Measurements from ENCODE around the gene CALN1. TPM values are rescaled to one million over a fixed set of nuclear protein-coding genes. Genes with fewer than 3 reads are reported as not detected.
"Not testable (repeated sequence)": the region's sequence is repeated elsewhere in the genome, so short reads cannot be mapped to it uniquely, and the experiment has no call there.

The CALN1 gene
- total RNA-seq, 1 experiment from 2014 or later, result not detected

DNA sequence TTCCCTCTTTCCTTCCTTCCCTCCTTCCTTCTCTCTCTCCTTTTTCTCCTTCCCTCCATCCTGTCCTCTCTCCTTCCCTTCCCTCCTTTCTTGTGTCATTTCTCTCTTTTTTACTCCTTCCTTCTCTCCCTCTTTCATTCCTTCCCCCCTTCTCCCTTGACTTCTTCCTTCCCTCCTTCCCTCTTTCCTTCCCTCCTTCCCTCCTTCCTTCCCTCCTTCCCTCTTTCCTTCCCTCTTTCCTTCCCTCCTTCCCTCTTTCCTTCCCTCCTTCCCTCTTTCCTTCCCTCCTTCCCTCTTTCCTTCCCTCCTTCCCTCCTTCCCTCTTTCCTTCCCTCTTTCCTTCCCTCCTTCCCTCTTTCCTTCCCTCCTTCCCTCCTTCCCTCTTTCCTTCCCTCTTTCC is 203.1 kb downstream of the CALN1 start:
- not testable (repeated sequence) for DNase-seq, H3K4me3 ChIP-seq, H3K9me3 ChIP-seq, H3K27me3 ChIP-seq, H3K36me3 ChIP-seq

DNA sequence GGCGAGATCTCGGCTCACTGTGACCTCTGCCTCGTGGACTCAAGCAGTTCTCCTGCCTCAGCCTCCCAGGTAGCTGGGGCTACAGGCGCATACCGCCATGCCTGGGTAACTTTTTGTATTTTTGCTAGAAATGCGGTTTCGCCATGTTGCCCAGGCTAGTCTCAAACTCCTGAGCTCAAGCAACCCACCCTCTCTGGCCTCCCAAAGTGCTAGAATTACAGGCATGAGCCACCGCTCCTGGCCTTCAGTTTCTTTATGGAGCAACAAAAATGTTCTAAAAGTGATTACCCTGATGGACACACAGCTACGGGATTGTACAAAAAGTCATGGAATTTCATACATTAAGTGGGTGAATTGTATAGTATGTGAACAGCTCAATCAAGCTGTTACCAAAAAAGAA is 216.0 kb downstream of the CALN1 start:
- Histone ChIP-seq H3K27me3 (no peaks in the 10 kb centered on the region), H3K9me3 (no peaks in the 10 kb centered on the region), H3K4me3 (no peak overlapping the region), H3K36me3 (no peaks in the 10 kb centered on the region)
- no peak for DNase-seq

GRCh38 chr7:72190919-72191318 is 221.2 kb downstream of the CALN1 start:
- no peaks in the 10 kb centered on the region for H3K27me3 ChIP-seq
- no peak overlapping the region for H3K4me3 ChIP-seq
- H3K9me3 ChIP-seq, result no peaks in the 10 kb centered on the region
- DNase-seq, result no peak
- H3K36me3 ChIP-seq, result no peaks in the 10 kb centered on the region

DNA sequence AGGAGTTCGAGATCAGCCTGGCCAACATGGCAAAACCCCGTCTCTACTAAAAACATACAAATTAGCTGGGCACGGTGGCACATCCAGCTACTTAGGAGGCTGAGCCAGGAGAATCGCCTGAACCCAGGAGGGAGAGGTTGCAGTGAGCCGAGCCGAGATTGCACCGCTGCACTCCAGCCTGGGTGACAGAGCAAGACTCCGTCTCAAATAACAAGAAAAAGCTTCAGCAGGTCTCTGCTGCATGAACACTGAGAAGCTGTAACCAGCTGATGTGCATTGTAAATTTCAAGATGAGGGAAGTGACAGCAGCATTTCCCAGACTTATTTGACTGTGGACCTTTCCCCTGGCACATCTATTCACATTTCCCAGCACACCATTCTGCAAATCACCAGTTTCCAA is 222.0 kb downstream of the CALN1 start:
- H3K27me3 ChIP-seq, result no peaks in the 10 kb centered on the region
- no peaks in the 10 kb centered on the region for H3K9me3 ChIP-seq
- DNase-seq, result no peak
- H3K36me3 ChIP-seq, result no peaks in the 10 kb centered on the region
- H3K4me3 ChIP-seq, result no peak overlapping the region

- Histone ChIP-seq H3K27me3 (no peaks in the 10 kb centered on the region), H3K9me3 (no peaks in the 10 kb centered on the region), H3K36me3 (no peaks in the 10 kb centered on the region), H3K4me3 (no peak overlapping the region)
- no peak for DNase-seq
Observed at GRCh38 chr7:72187179-72187578, 225.0 kb downstream of the CALN1 start.

- H3K9me3 ChIP-seq, result no peaks in the 10 kb centered on the region
- no peak for DNase-seq
- H3K36me3 ChIP-seq, result no peaks in the 10 kb centered on the region
- H3K27me3 ChIP-seq, result no peaks in the 10 kb centered on the region
- no peak overlapping the region for H3K4me3 ChIP-seq
Observed at GRCh38 chr7:72183835-72184234, 228.3 kb downstream of the CALN1 start.

DNA sequence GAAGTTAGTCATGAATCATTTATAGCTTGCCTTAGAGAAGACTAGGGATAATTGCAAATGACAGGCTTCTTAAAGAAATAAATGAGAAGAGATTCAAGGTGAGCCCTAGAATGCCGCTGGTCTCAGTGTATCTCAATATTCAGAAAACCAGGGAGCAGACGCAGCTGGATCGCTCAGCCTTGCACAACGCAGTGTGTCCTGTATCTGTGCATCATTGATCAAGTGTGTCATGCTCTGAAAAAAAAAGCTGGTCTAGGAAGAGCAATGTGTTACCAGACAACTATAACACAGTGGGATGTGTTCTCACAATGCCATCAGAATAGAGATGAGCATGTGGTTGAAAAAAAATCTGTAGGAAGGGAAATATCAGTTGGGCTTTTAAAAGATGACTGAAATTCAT is 230.1 kb downstream of the CALN1 start:
- no peak for DNase-seq
- no peaks in the 10 kb centered on the region for H3K27me3 ChIP-seq
- H3K36me3 ChIP-seq, result no peaks in the 10 kb centered on the region
- H3K4me3 ChIP-seq, result no peak overlapping the region
- H3K9me3 ChIP-seq, result no peaks in the 10 kb centered on the region

DNA sequence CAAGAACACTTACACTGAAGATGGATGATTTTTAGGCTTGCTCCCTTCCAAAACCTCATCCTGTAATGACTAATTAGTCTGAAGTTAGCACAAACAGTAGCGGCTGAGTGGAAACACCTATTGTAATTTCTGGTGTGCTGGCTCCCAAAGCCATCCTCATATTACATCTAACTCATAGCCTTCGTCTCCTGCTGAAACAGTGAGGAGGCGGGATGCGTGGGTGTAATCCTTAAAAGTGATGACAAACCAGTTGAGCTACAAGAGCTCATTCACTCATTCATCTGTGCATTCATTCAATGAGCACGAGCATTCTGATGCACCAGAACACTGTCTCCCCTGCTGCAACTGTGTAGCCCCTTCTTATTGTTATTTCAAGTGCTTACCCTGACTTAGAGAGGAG is 235.3 kb downstream of the CALN1 start:
- H3K4me3 ChIP-seq, result no peak overlapping the region
- no peaks in the 10 kb centered on the region for H3K36me3 ChIP-seq
- H3K9me3 ChIP-seq, result no peaks in the 10 kb centered on the region
- DNase-seq, result no peak
- no peaks in the 10 kb centered on the region for H3K27me3 ChIP-seq

DNA sequence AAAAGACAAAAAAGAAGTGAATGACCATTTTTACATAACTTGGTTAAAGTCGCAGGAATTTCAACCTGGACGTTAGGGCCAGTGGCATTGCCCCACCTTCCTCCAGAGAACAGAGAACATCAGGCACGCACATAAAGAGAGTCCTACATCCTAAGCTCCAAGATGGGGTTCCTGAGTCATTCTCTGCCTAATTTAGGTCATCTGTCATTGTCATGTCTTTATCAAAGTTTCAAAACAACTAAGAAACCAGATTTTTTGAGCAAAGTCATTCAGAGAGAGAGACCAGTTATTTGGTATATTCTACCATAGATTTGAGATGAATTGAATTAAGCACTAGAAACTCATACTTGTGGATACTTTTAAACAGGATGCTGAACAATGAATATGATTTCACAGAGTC is 241.7 kb downstream of the CALN1 start:
- Histone ChIP-seq H3K9me3 (no peaks in the 10 kb centered on the region), H3K27me3 (no peaks in the 10 kb centered on the region), H3K4me3 (no peak overlapping the region), H3K36me3 (no peaks in the 10 kb centered on the region)
- DNase-seq, result no peak

- no peak overlapping the region for H3K4me3 ChIP-seq
- no peaks in the 10 kb centered on the region for H3K27me3 ChIP-seq
- no peaks in the 10 kb centered on the region; the same call in 1 of the 2 replicates for H3K9me3 ChIP-seq
- no peaks in the 10 kb centered on the region for H3K36me3 ChIP-seq
- no peak for DNase-seq
Observed at GRCh38 chr7:72163271-72163670, 248.9 kb downstream of the CALN1 start.

GRCh38 chr7:72161534-72161933 is 250.6 kb downstream of the CALN1 start:
- no peaks in the 10 kb centered on the region for H3K27me3 ChIP-seq

GRCh38 chr7:72159911-72160310 is 252.2 kb downstream of the CALN1 start:
- Histone ChIP-seq H3K27me3 (no peaks in the 10 kb centered on the region), H3K9me3 (no peaks in the 10 kb centered on the region; the same call in 1 of the 2 replicates), H3K4me3 (no peak overlapping the region), H3K36me3 (no peaks in the 10 kb centered on the region)
- no peak for DNase-seq

More at GRCh38 chr7:72161534-72161933, 250.6 kb downstream of the CALN1 start:
- no peaks in the 10 kb centered on the region for H3K36me3 ChIP-seq
- DNase-seq, result no peak
- no peak overlapping the region for H3K4me3 ChIP-seq
- no peaks in the 10 kb centered on the region; the same call in 1 of the 2 replicates for H3K9me3 ChIP-seq

- Histone ChIP-seq H3K36me3 (no peaks in the 10 kb centered on the region), H3K27me3 (no peaks in the 10 kb centered on the region), H3K9me3 (no peaks in the 10 kb centered on the region), H3K4me3 (no peak overlapping the region)
- no peak for DNase-seq
Observed at GRCh38 chr7:72156671-72157070, 255.5 kb downstream of the CALN1 start.

DNA sequence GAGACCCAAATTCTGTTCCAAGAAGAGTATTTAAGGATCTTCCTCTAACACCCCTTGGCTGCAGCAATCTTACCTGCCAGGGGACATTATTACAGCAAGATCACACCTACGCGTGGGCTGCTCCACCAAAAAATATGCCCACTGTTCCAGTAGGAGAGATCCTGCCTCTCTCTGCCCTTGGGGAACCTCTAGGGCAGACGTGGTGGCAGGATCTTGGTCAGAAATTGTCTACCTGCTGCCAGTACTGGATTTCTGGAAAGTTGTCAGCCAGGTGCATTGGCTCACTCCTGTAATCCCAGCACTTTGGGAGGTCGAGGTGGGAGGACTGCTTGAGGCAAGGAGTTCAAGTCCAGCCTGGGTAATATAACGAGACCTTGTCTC is 259.0 kb downstream of the CALN1 start:
- Histone ChIP-seq H3K27me3 (no peaks in the 10 kb centered on the region), H3K4me3 (no peak overlapping the region), H3K36me3 (no peaks in the 10 kb centered on the region), H3K9me3 (no peaks in the 10 kb centered on the region)
- no peak for DNase-seq

DNA sequence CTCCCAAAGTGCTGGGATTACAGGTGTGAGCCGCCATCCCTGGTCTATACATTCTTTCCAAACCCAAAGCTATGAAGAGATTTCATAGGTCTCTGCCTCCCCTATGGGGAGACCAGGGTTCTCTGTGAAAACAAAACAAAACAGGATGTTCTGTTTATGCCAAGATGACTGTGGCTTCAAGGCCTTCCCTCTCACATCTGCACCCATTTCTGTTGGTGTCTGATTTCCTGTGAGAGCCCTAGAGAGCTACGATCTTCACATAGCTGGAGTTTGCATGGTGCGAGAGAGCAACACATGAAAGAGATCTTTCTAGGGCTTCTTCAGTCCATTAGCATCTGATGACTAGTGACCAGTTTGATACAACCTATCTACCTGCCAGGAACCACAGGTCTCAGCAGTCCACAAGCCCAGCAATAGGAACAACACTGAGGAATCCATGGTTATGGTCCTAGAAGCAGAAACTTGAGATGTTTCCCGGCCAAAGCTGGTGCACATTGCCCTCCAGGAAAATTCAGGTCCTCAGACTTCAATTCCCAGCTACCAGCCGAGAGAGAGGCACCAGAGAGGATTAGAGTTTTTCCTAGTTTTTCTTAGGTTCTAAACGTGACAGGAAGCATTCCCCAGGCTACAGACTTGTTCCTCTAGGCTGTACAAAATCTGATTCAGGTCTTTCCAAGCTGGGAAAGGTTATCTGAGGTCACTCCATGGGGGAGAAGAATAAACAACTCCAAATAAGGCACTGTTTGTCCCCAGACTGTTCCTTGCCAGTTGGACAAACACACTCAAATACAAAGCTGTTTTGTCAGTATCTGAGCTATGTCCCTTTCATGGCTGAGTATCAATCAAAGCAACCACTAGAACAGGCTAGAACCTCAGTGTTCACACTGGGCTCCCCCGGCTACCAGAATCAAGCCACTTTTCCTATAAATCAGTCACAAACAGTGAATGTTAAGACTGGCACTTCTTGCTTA is 259.7 kb downstream of the CALN1 start:
- no peak for DNase-seq
- Histone ChIP-seq H3K27me3 (no peaks in the 10 kb centered on the region), H3K36me3 (no peaks in the 10 kb centered on the region), H3K4me3 (no peak overlapping the region), H3K9me3 (no peaks in the 10 kb centered on the region)

DNA sequence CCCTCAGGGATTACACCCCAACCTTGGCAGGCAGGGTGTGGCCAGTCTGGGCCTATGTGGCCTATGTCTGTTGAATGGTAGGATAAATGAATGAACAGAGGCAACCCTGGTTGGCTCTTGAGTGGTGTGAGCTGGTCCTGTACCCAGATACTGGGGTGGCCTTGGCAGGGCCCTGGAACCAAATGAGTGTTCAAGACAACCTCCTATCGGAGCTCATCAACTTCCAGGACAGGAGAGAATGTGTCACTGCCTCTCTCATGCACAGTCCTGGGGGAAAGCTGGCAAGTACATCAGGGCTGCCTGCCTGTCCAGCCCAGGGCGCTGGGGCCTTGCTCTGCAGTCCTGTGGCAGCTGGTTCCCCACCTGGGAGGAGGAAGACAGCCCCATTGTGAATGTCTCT is 271.6 kb downstream of the CALN1 start:
- H3K36me3 ChIP-seq, result no peaks in the 10 kb centered on the region
- no peak for DNase-seq
- no peaks in the 10 kb centered on the region for H3K27me3 ChIP-seq
- H3K4me3 ChIP-seq, result no peak overlapping the region
- no peaks in the 10 kb centered on the region for H3K9me3 ChIP-seq

GRCh38 chr7:72127136-72127535 is 285.0 kb downstream of the CALN1 start:
- DNase-seq, result no peak
- Histone ChIP-seq H3K9me3 (no peaks in the 10 kb centered on the region), H3K27me3 (no peaks in the 10 kb centered on the region), H3K4me3 (no peak overlapping the region), H3K36me3 (no peaks in the 10 kb centered on the region)

DNA sequence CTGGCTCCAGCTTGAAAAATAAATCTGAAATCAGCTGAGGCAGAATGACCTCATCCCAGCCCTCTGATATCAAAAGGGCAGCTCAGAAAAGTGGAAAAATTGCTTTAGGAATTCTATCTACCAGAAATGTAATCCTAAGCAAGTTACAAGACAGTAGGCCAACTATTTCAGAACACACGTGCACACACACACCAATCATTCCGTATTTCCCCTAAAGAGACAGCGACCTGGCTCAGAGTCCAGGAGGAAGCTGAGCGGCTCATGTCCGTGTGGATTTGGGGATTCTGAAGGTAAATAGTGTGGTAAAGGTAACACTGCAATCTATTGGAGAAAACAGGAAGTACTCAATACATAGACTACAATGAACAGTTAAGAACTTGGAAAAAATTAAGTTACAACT is 288.2 kb downstream of the CALN1 start:
- Histone ChIP-seq H3K4me3 (no peak overlapping the region), H3K36me3 (no peaks in the 10 kb centered on the region), H3K9me3 (no peaks in the 10 kb centered on the region), H3K27me3 (no peaks in the 10 kb centered on the region)
- DNase-seq, result no peak

All from MG63 (cell line).